KOPT-K1 (cell line): ENCODE data around the gene NPAS3.

Experiments used
- H3K27ac ChIP-seq: fragments of 200-600 bp; sonication (generic); 2 replicates; pipeline ENCODE4 v1.5.1; 2016; ENCODE audit warnings: antibody characterized with exemption, mild to moderate bottlenecking, low read depth, low read length; ENCODE audit not compliant: poor library complexity, severe bottlenecking
- H3K36me3 ChIP-seq: fragments of 200-600 bp; sonication (generic); 2 replicates; pipeline ENCODE4 v1.5.1; 2017; ENCODE audit warnings: antibody characterized with exemption, mild to moderate bottlenecking, low read length, moderate library complexity; ENCODE audit not compliant: insufficient read depth
- H3K9me3 ChIP-seq: fragments of 200-600 bp; sonication (generic); 2 replicates; pipeline ENCODE4 v1.5.1; 2017; ENCODE audit warnings: antibody characterized with exemption, low read length, mild to moderate bottlenecking; ENCODE audit not compliant: insufficient read depth, poor library complexity, severe bottlenecking

NPAS3 gene

GRCh38 chr14:33809396-33809981 lies 870.8 kb downstream of the NPAS3 start:
- no peaks in the 10 kb centered on the region for H3K36me3 ChIP-seq
- H3K9me3 ChIP-seq: no peaks in the 10 kb centered on the region
- no peak overlapping the region for H3K27ac ChIP-seq

- no peaks in the 10 kb centered on the region for H3K36me3 ChIP-seq
- H3K27ac ChIP-seq: no peak overlapping the region
- no peaks in the 10 kb centered on the region for H3K9me3 ChIP-seq
Observed at GRCh38 chr14:33810308-33810707, 871.6 kb downstream of the NPAS3 start.

GRCh38 chr14:33811721-33812120 lies 873.0 kb downstream of the NPAS3 start:
- Histone ChIP-seq H3K27ac (no peak overlapping the region), H3K9me3 (no peaks in the 10 kb centered on the region), H3K36me3 (no peaks in the 10 kb centered on the region)

- Histone ChIP-seq H3K9me3 (no peaks in the 10 kb centered on the region), H3K27ac (no peak overlapping the region), H3K36me3 (no peaks in the 10 kb centered on the region)
Observed at GRCh38 chr14:33812181-33812580, 873.5 kb downstream of the NPAS3 start.

GRCh38 chr14:33812601-33813000 lies 873.9 kb downstream of the NPAS3 start:
- H3K27ac ChIP-seq: no peak overlapping the region
- no peaks in the 10 kb centered on the region for H3K9me3 ChIP-seq
- no peaks in the 10 kb centered on the region for H3K36me3 ChIP-seq

- Histone ChIP-seq H3K36me3 (no peaks in the 10 kb centered on the region), H3K27ac (no peak overlapping the region), H3K9me3 (no peaks in the 10 kb centered on the region)
Observed at GRCh38 chr14:33814010-33814409, 875.3 kb downstream of the NPAS3 start.

- Histone ChIP-seq H3K9me3 (no peaks in the 10 kb centered on the region), H3K27ac (no peak overlapping the region), H3K36me3 (no peaks in the 10 kb centered on the region)
Observed at GRCh38 chr14:33833706-33834465, 895.2 kb downstream of the NPAS3 start.

GRCh38 chr14:33834466-33835260 lies 896.0 kb downstream of the NPAS3 start:
- no peak overlapping the region for H3K27ac ChIP-seq
- H3K9me3 ChIP-seq: no peaks in the 10 kb centered on the region
- no peaks in the 10 kb centered on the region for H3K36me3 ChIP-seq

- Histone ChIP-seq H3K27ac (no peak overlapping the region), H3K9me3 (no peaks in the 10 kb centered on the region), H3K36me3 (no peaks in the 10 kb centered on the region)
Observed at GRCh38 chr14:33835261-33835655, 896.6 kb downstream of the NPAS3 start.

GRCh38 chr14:33835677-33836076 lies 897.0 kb downstream of the NPAS3 start:
- no peaks in the 10 kb centered on the region for H3K9me3 ChIP-seq

GRCh38 chr14:33836203-33836899 lies 897.7 kb downstream of the NPAS3 start:
- Histone ChIP-seq H3K36me3 (no peaks in the 10 kb centered on the region), H3K27ac (no peak overlapping the region), H3K9me3 (no peaks in the 10 kb centered on the region)

More at GRCh38 chr14:33835677-33836076, 897.0 kb downstream of the NPAS3 start:
- Histone ChIP-seq H3K27ac (no peak overlapping the region), H3K36me3 (no peaks in the 10 kb centered on the region)

- Histone ChIP-seq H3K27ac (no peak overlapping the region), H3K36me3 (no peaks in the 10 kb centered on the region), H3K9me3 (no peaks in the 10 kb centered on the region)
Observed at GRCh38 chr14:33836900-33837577, 898.4 kb downstream of the NPAS3 start.

- no peak overlapping the region for H3K27ac ChIP-seq
Observed at GRCh38 chr14:33837943-33838683, 899.4 kb downstream of the NPAS3 start.

More at GRCh38 chr14:33837943-33838683, 899.4 kb downstream of the NPAS3 start:
- H3K9me3 ChIP-seq: no peaks in the 10 kb centered on the region
- H3K36me3 ChIP-seq: no peaks in the 10 kb centered on the region
